HG03159 (cell line): ENCODE data around the gene ZNHIT6.
"Not testable (repeated sequence)": the region's sequence is repeated elsewhere in the genome, so short reads cannot be mapped to it uniquely, and the experiment has no call there.

Experiments
- ATAC-seq: cut with Tn5 transposase; IDR thresholded peaks from one replicate; pipeline ENCODE4 v1.9.1; 2021; ENCODE audit warnings: mild to moderate bottlenecking, moderate library complexity; ENCODE audit not compliant: unreplicated experiment

Gene ZNHIT6

GRCh38 chr1:85672031-85672660, 36.1 kb downstream of the ZNHIT6 start:
- no peak for ATAC-seq

GRCh38 chr1:85665932-85666331, 42.3 kb downstream of the ZNHIT6 start:
- no peak for ATAC-seq

- no peak for ATAC-seq
Observed at GRCh38 chr1:85663382-85663781, 44.9 kb downstream of the ZNHIT6 start.

- no peak for ATAC-seq
Observed at GRCh38 chr1:85661767-85662166, 46.5 kb downstream of the ZNHIT6 start.

GRCh38 chr1:85660541-85660940, 47.7 kb downstream of the ZNHIT6 start:
- ATAC-seq, result no peak

GRCh38 chr1:85659174-85659573, 49.1 kb downstream of the ZNHIT6 start:
- no peak for ATAC-seq

- no peak for ATAC-seq
Observed at GRCh38 chr1:85656948-85657347, 51.3 kb downstream of the ZNHIT6 start.

GRCh38 chr1:85656256-85656655, 52.0 kb downstream of the ZNHIT6 start:
- ATAC-seq, result no peak

GRCh38 chr1:85655315-85655714, 52.9 kb downstream of the ZNHIT6 start:
- no peak for ATAC-seq

- no peak for ATAC-seq
Observed at GRCh38 chr1:85654066-85654782, 54.0 kb downstream of the ZNHIT6 start.

- no peak for ATAC-seq
Observed at GRCh38 chr1:85652327-85652726, 55.9 kb downstream of the ZNHIT6 start.

GRCh38 chr1:85650645-85651044, 57.6 kb downstream of the ZNHIT6 start:
- no peak for ATAC-seq

- no peak for ATAC-seq
Observed at GRCh38 chr1:85649591-85649990, 58.6 kb downstream of the ZNHIT6 start.

GRCh38 chr1:85641598-85642556, 66.4 kb downstream of the ZNHIT6 start:
- ATAC-seq, result not testable (repeated sequence)

GRCh38 chr1:85639920-85640319, 68.3 kb downstream of the ZNHIT6 start:
- not testable (repeated sequence) for ATAC-seq

GRCh38 chr1:85638412-85638811, 69.8 kb downstream of the ZNHIT6 start:
- ATAC-seq, result no peak

GRCh38 chr1:85630493-85630892, 77.7 kb downstream of the ZNHIT6 start:
- ATAC-seq, result no peak

- ATAC-seq, result no peak
Observed at GRCh38 chr1:85629532-85629920, 78.7 kb downstream of the ZNHIT6 start.

- ATAC-seq, result no peak
Observed at GRCh38 chr1:85628791-85629531, 79.3 kb downstream of the ZNHIT6 start.

GRCh38 chr1:85626818-85627217, 81.4 kb downstream of the ZNHIT6 start:
- ATAC-seq, result no peak

GRCh38 chr1:85624361-85624760, 83.9 kb downstream of the ZNHIT6 start:
- ATAC-seq, result no peak
